HepG2 (cell line): ENCODE data around the gene MALRD1. TPM values are rescaled to one million over a fixed set of nuclear protein-coding genes. Genes with fewer than 3 reads are reported as not detected.

ENCODE experiments used
- ADNP ChIP-seq: sonication (generic); formaldehyde crosslinking; IDR thresholded peaks from 2 replicates; pipeline ENCODE4 v1.4.0; 2020; ENCODE audit warnings: missing genetic modification reagents
- ARID5B ChIP-seq: IDR thresholded peaks from 2 replicates; pipeline ENCODE4 v1.4.0; 2020; ENCODE audit warnings: mild to moderate bottlenecking, missing genetic modification reagents
- BCL6 ChIP-seq: IDR thresholded peaks from 2 replicates; pipeline ENCODE4 v1.6.1; 2016; ENCODE audit warnings: missing genetic modification reagents, missing compliant biosample characterization
- FOXJ3 ChIP-seq: sonication (generic); formaldehyde crosslinking; IDR thresholded peaks from 2 replicates; pipeline ENCODE4 v1.4.0; 2020; ENCODE audit warnings: missing genetic modification reagents, mild to moderate bottlenecking, borderline replicate concordance
- HOMEZ ChIP-seq: IDR thresholded peaks from 2 replicates; pipeline ENCODE4 v1.6.1; 2016; ENCODE audit warnings: low read depth
- KLF13 ChIP-seq: sonication (generic); formaldehyde crosslinking; IDR thresholded peaks from 2 replicates; pipeline ENCODE4 v1.4.0; 2020; ENCODE audit warnings: mild to moderate bottlenecking, missing genetic modification reagents
- NR2F6 ChIP-seq, 2 experiments: IDR thresholded peaks; 2 replicates each; pipeline ENCODE4 v1.6.1; 2016; ENCODE audit warnings: antibody characterized with exemption in 1 of 2, mild to moderate bottlenecking in 1 of 2
- PAXIP1 ChIP-seq: sonication (generic); formaldehyde crosslinking; conservative IDR thresholded peaks from 2 replicates; pipeline ENCODE4 v1.4.0; 2020; ENCODE audit warnings: mild to moderate bottlenecking, missing genetic modification reagents, moderate library complexity
- RAD51 ChIP-seq: fragments of 450-650 bp; IDR thresholded peaks from 2 replicates; pipeline ENCODE4 v1.6.1; 2016; ENCODE audit warnings: borderline replicate concordance
- SAP130 ChIP-seq: IDR thresholded peaks from 2 replicates; pipeline ENCODE4 v1.6.1; 2016; ENCODE audit warnings: low read depth
- SOX5 ChIP-seq: IDR thresholded peaks from 2 replicates; pipeline ENCODE4 v1.6.1; 2016; ENCODE audit warnings: borderline replicate concordance
- ZBTB7B ChIP-seq: sonication (generic); formaldehyde crosslinking; IDR thresholded peaks from 2 replicates; pipeline ENCODE4 v1.4.0; 2020; ENCODE audit warnings: missing genetic modification reagents
- ZFP90 ChIP-seq: sonication (generic); formaldehyde crosslinking; IDR thresholded peaks from 2 replicates; pipeline ENCODE4 v1.8.0; 2022; ENCODE audit warnings: missing genetic modification reagents, mild to moderate bottlenecking, inconsistent platforms, borderline replicate concordance
- ZNF124 ChIP-seq: sonication (generic); formaldehyde crosslinking; IDR thresholded peaks from 2 replicates; pipeline ENCODE4 v1.4.0; 2020; ENCODE audit warnings: missing genetic modification reagents
- ZNF24 ChIP-seq: fragments of 450-650 bp; IDR thresholded peaks from 2 replicates; pipeline ENCODE4 v1.6.1; 2017; ENCODE audit warnings: antibody characterized with exemption, mild to moderate bottlenecking
- ZNF329 ChIP-seq: sonication (generic); formaldehyde crosslinking; IDR thresholded peaks from 2 replicates; pipeline ENCODE4 v1.9.0; 2021; ENCODE audit warnings: low read depth, mild to moderate bottlenecking, missing genetic modification reagents
- ZNF557 ChIP-seq: sonication (generic); formaldehyde crosslinking; IDR thresholded peaks from 2 replicates; pipeline ENCODE4 v1.4.0; 2020; ENCODE audit warnings: missing genetic modification reagents
- ZNF644 ChIP-seq: IDR thresholded peaks from 2 replicates; pipeline ENCODE4 v1.6.1; 2016; ENCODE audit warnings: low read depth
- ZNF710 ChIP-seq: sonication (generic); formaldehyde crosslinking; IDR thresholded peaks from 2 replicates; pipeline ENCODE4 v1.5.0; 2020; ENCODE audit warnings: mild to moderate bottlenecking, missing genetic modification reagents, borderline replicate concordance
- ZSCAN25 ChIP-seq: sonication (generic); formaldehyde crosslinking; IDR thresholded peaks from 2 replicates; pipeline ENCODE4 v1.8.0; 2022; ENCODE audit warnings: mild to moderate bottlenecking, missing genetic modification reagents
- polyA plus RNA-seq, 8 experiments: library from polyadenylated mRNA; depleted of rRNA in 3 of 8; stranded (reverse) in 7 of 8; unstranded in 1 of 8; fragments of >200 nt; fragmentation: Illumina TruSeq in 4 of 8; extraction: Trizol in 4 of 8; gene quantifications; 2 replicates each; pipeline versions ENCODE4 v1.2.1 to v1.2.3, GENCODE V29; 2011 to 2016; ENCODE audit warnings: low read depth in 4 of 8, missing spikeins in 1 of 8, mixed read lengths in 1 of 8; ENCODE audit not compliant: insufficient read depth in 1 of 8
- total RNA-seq, 5 experiments: library from RNA; depleted of rRNA; stranded (reverse); fragments of >200 nt; fragmentation: Illumina TruSeq; extraction: Trizol; gene quantifications; 2 replicates each; pipeline ENCODE4 v1.2.3, GENCODE V29; 2016; ENCODE audit warnings: low read depth in 1 of 5

The MALRD1 gene
- total and polyA plus RNA-seq, 2 of the 13 experiments (the other 11 are each of a cell fraction or from before 2014, with no cell fraction given), result 5.7 to 15.4 TPM

- TF ChIP-seq ARID5B (CRISPR knock-in tag), result peak; percentile 77
- no peak for TF ChIP-seq ZNF124 (CRISPR knock-in tag)
- TF ChIP-seq ZNF557 (CRISPR knock-in tag), result no peak
- peak; percentile 51 for TF ChIP-seq SAP130 (CRISPR knock-in tag)
- no peak for TF ChIP-seq ZFP90 (CRISPR knock-in tag)
- TF ChIP-seq ZSCAN25 (CRISPR knock-in tag), result 0 out of 2 replicates have a peak, but pooled peaks have one; percentile 23
- peak; percentile 57; the same call in 1 of the 2 replicates for TF ChIP-seq ZNF24
- TF ChIP-seq SOX5 (CRISPR knock-in tag), result peak; percentile 81
- TF ChIP-seq NR2F6 (IDR thresholded peaks at IDR 0.05), result no peak
- TF ChIP-seq NR2F6 (CRISPR knock-in tag; IDR thresholded peaks at IDR 0.05), result peak; percentile 29; the same call in 1 of the 2 replicates
- no peak for TF ChIP-seq ZNF329 (CRISPR knock-in tag)
- no peak for TF ChIP-seq KLF13
- TF ChIP-seq RAD51, result no peak
- peak; percentile 26; the same call in 1 of the 2 replicates for TF ChIP-seq FOXJ3 (CRISPR knock-in tag)
- peak; percentile 91 for TF ChIP-seq HOMEZ
- no peak for TF ChIP-seq ADNP
- TF ChIP-seq BCL6 (CRISPR knock-in tag), result peak; percentile 70
- TF ChIP-seq ZNF710 (CRISPR knock-in tag), result 0 out of 2 replicates have a peak, but pooled peaks have one; percentile 21
- peak; percentile 54; the same call in 1 of the 2 replicates for TF ChIP-seq ZBTB7B (CRISPR knock-in tag)
- TF ChIP-seq PAXIP1 (CRISPR knock-in tag), result peak; percentile 82
- TF ChIP-seq ZNF644, result peak; percentile 94
Measured at GRCh38 chr10:19782430-19783089, 734.0 kb downstream of the MALRD1 start (continued).
